ENCODE measurements around the gene FANK1. TPM values are rescaled to one million over a fixed set of nuclear protein-coding genes. Genes with fewer than 3 reads are reported as not detected.
"Not testable (repeated sequence)": the region's sequence is repeated elsewhere in the genome, so short reads cannot be mapped to it uniquely, and the experiment has no call there.

FANK1 gene
- total RNA-seq, 2 experiments from 2014 or later, result not detected

GRCh38 chr10:125868372-125868975 is 27.9 kb upstream of the FANK1 start:
- POLR2A ChIA-PET, result no interaction called here
- no peaks in the 10 kb centered on the region for H3K36me3 Mint-ChIP-seq (ENCODE audit: low read depth)
- no peaks in the 10 kb centered on the region for H3K27me3 Mint-ChIP-seq (ENCODE audit: low read depth)
- H3K4me1 Mint-ChIP-seq (ENCODE audit: low read depth), result no peaks in the 10 kb centered on the region
- CTCF ChIA-PET, result interaction anchor here (0.7 to 2.1 kb wide), 10 partner anchors 9 to 40 kb away, joined by 3 to 8 read pairs (median 4); partner anchors contain the start of gene FANK1
- ATAC-seq, result no peak
- H3K27ac Mint-ChIP-seq, result no peak overlapping the region
- DNase-seq, result peak; percentile 33
- no peak overlapping the region for H3K4me3 Mint-ChIP-seq
- no peaks in the 10 kb centered on the region for H3K9me3 Mint-ChIP-seq (ENCODE audit: insufficient read depth)

GRCh38 chr10:125871338-125871737 is 25.0 kb upstream of the FANK1 start:
- H3K36me3 Mint-ChIP-seq (ENCODE audit: low read depth), result peaks cover 16% of the 10 kb centered on the region
- CTCF ChIA-PET, result no interaction called here
- H3K4me1 Mint-ChIP-seq (ENCODE audit: low read depth), result no peaks in the 10 kb centered on the region
- ATAC-seq, result no peak
- POLR2A ChIA-PET, result no interaction called here
- peaks cover 4% of the 10 kb centered on the region for H3K9me3 Mint-ChIP-seq (ENCODE audit: insufficient read depth)
- H3K27me3 Mint-ChIP-seq (ENCODE audit: low read depth), result no peaks in the 10 kb centered on the region
- no peak for DNase-seq
- no peak overlapping the region for H3K27ac Mint-ChIP-seq
- H3K4me3 Mint-ChIP-seq, result no peak overlapping the region

- Mint-ChIP-seq H3K4me3 (no peak overlapping the region), H3K36me3 (ENCODE audit: low read depth) (peaks cover 34% of the 10 kb centered on the region), H3K27ac (no peak overlapping the region), H3K27me3 (ENCODE audit: low read depth) (no peaks in the 10 kb centered on the region), H3K4me1 (ENCODE audit: low read depth) (no peaks in the 10 kb centered on the region), H3K9me3 (ENCODE audit: insufficient read depth) (peaks cover 7% of the 10 kb centered on the region)
- ChIA-PET POLR2A (no interaction called here), CTCF (interaction anchor here (1.1 kb wide), 1 partner anchor 10 kb away, joined by 3 read pairs; no protein-coding TSS in a partner anchor)
- DNase-seq (no peak), ATAC-seq (no peak)
These were observed 17.2 kb upstream of the FANK1 start for GRCh38 chr10:125878957-125879835.

GRCh38 chr10:125880719-125881118 is 15.6 kb upstream of the FANK1 start:
- ATAC-seq (no peak), DNase-seq (no peak)
- no peak overlapping the region for H3K27ac Mint-ChIP-seq
- no peak overlapping the region for H3K4me3 Mint-ChIP-seq
- H3K36me3 Mint-ChIP-seq (ENCODE audit: low read depth), result peaks cover 24% of the 10 kb centered on the region
- CTCF ChIA-PET, result no interaction called here
- peaks cover 7% of the 10 kb centered on the region for H3K9me3 Mint-ChIP-seq (ENCODE audit: insufficient read depth)
- H3K27me3 Mint-ChIP-seq (ENCODE audit: low read depth), result no peaks in the 10 kb centered on the region
- no peaks in the 10 kb centered on the region for H3K4me1 Mint-ChIP-seq (ENCODE audit: low read depth)
- POLR2A ChIA-PET, result no interaction called here

- Mint-ChIP-seq H3K4me3 (no peak within 1 kb of the TSS), H3K9me3 (ENCODE audit: insufficient read depth) (peaks cover 4% of the 10 kb centered on the region), H3K27me3 (ENCODE audit: low read depth) (no peaks in the 10 kb centered on the region), H3K4me1 (ENCODE audit: low read depth) (no peaks in the 10 kb centered on the region), H3K36me3 (ENCODE audit: low read depth) (peaks cover 19% of the 10 kb centered on the region), H3K27ac (no peak within 1 kb of the TSS)
- CTCF ChIA-PET, result interaction anchor here (1.2 to 1.8 kb wide), 2 partner anchors 12 to 17 kb away, joined by 3 to 8 read pairs; no protein-coding TSS in a partner anchor
- POLR2A ChIA-PET, result no interaction called here
- ATAC-seq, result no peak
- DNase-seq, result no peak
These were observed 15.2 kb upstream of the FANK1 start, which contains the start of gene DHX32 for GRCh38 chr10:125881192-125881591. TSS of gene DHX32 (minus strand) at chr10:125881292. CDS start at chr10:125880824, 468 bp downstream.

- Mint-ChIP-seq H3K27me3 (ENCODE audit: low read depth) (no peaks in the 10 kb centered on the region), H3K27ac (no peak overlapping the region), H3K36me3 (ENCODE audit: low read depth) (peaks cover 13% of the 10 kb centered on the region), H3K4me1 (ENCODE audit: low read depth) (no peaks in the 10 kb centered on the region), H3K4me3 (no peak overlapping the region), H3K9me3 (ENCODE audit: insufficient read depth) (no peaks in the 10 kb centered on the region)
- DNase-seq (no peak), ATAC-seq (no peak)
- ChIA-PET POLR2A (no interaction called here), CTCF (interaction anchor here (1.4 to 1.8 kb wide), 2 partner anchors 14 to 867 kb away, joined by 3 to 8 read pairs; no protein-coding TSS in a partner anchor)
These were observed 13.8 kb upstream of the FANK1 start for GRCh38 chr10:125882596-125882995.

GRCh38 chr10:125883211-125883610 is 13.2 kb upstream of the FANK1 start:
- Mint-ChIP-seq H3K36me3 (ENCODE audit: low read depth) (peaks cover 10% of the 10 kb centered on the region), H3K27me3 (ENCODE audit: low read depth) (no peaks in the 10 kb centered on the region), H3K27ac (no peak overlapping the region), H3K9me3 (ENCODE audit: insufficient read depth) (no peaks in the 10 kb centered on the region), H3K4me3 (no peak overlapping the region), H3K4me1 (ENCODE audit: low read depth) (no peaks in the 10 kb centered on the region)
- POLR2A ChIA-PET, result no interaction called here
- CTCF ChIA-PET, result interaction anchor here (2.1 kb wide), 1 partner anchor 14 kb away, joined by 8 read pairs; no protein-coding TSS in a partner anchor
- DNase-seq (no peak), ATAC-seq (no peak)

GRCh38 chr10:125886914-125887512 is 9.4 kb upstream of the FANK1 start:
- ATAC-seq (no peak), DNase-seq (no peak)
- ChIA-PET POLR2A (no interaction called here), CTCF (no interaction called here)
- no peaks in the 10 kb centered on the region for H3K4me1 Mint-ChIP-seq (ENCODE audit: low read depth)
- no peak overlapping the region for H3K4me3 Mint-ChIP-seq
- H3K27me3 Mint-ChIP-seq (ENCODE audit: low read depth), result no peaks in the 10 kb centered on the region
- H3K9me3 Mint-ChIP-seq (ENCODE audit: insufficient read depth), result no peaks in the 10 kb centered on the region
- peaks cover 4% of the 10 kb centered on the region for H3K36me3 Mint-ChIP-seq (ENCODE audit: low read depth)
- H3K27ac Mint-ChIP-seq, result no peak overlapping the region

- H3K27ac Mint-ChIP-seq; H3K27me3 Mint-ChIP-seq (ENCODE audit: low read depth); H3K4me1 Mint-ChIP-seq (ENCODE audit: low read depth); H3K4me3 Mint-ChIP-seq; H3K9me3 Mint-ChIP-seq (ENCODE audit: insufficient read depth); CTCF ChIA-PET; POLR2A ChIA-PET; DNase-seq; H3K36me3 Mint-ChIP-seq (ENCODE audit: low read depth); ATAC-seq: not testable (repeated sequence)
These were observed 6.9 kb upstream of the FANK1 start for GRCh38 chr10:125889441-125889840.

GRCh38 chr10:125892402-125892801 is 4.0 kb upstream of the FANK1 start:
- H3K9me3 Mint-ChIP-seq (ENCODE audit: insufficient read depth); H3K27ac Mint-ChIP-seq; ATAC-seq; H3K4me1 Mint-ChIP-seq (ENCODE audit: low read depth); H3K4me3 Mint-ChIP-seq; H3K36me3 Mint-ChIP-seq (ENCODE audit: low read depth); POLR2A ChIA-PET; CTCF ChIA-PET; DNase-seq; H3K27me3 Mint-ChIP-seq (ENCODE audit: low read depth): not testable (repeated sequence)

GRCh38 chr10:125894176-125894575 is 2.2 kb upstream of the FANK1 start:
- H3K27me3 Mint-ChIP-seq (ENCODE audit: low read depth), result peaks cover 12% of the 10 kb centered on the region
- H3K4me3 Mint-ChIP-seq, result not testable (repeated sequence)

More at GRCh38 chr10:125894176-125894575, 2.2 kb upstream of the FANK1 start:
- ATAC-seq; H3K4me1 Mint-ChIP-seq (ENCODE audit: low read depth); H3K9me3 Mint-ChIP-seq (ENCODE audit: insufficient read depth); POLR2A ChIA-PET; DNase-seq; H3K27ac Mint-ChIP-seq; H3K36me3 Mint-ChIP-seq (ENCODE audit: low read depth); CTCF ChIA-PET: not testable (repeated sequence)

Measured in activated CD8-positive, alpha-beta T cell treated with anti-CD3 and anti-CD28 coated beads, Interleukin-2, amount 10 ng/mL, durations not matched to agents 7 days and 5 days (primary cell).